ENCODE measurements around the gene DUXB.

DUXB gene

DNA sequence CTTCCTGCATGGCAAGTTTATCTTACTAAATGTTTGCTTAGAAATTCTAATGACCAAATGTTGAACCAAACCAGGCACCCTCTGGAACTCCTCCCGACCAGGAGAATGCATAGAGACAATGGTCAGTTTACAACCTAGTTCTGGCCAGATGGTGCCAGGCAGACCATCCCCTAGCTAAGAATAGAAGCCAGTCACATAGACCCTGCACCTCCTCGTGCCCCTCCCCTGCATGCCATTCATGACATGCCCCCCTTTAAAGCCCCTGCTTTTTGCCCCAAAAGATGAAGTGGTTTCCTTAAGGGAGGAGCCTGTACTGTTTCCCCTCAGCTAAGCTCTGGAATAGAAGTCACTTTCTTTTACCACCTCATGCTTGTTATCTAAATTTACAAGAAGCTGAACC, 31.6 kb upstream of the DUXB start:
- TF ChIP-seq, protein P1, sequence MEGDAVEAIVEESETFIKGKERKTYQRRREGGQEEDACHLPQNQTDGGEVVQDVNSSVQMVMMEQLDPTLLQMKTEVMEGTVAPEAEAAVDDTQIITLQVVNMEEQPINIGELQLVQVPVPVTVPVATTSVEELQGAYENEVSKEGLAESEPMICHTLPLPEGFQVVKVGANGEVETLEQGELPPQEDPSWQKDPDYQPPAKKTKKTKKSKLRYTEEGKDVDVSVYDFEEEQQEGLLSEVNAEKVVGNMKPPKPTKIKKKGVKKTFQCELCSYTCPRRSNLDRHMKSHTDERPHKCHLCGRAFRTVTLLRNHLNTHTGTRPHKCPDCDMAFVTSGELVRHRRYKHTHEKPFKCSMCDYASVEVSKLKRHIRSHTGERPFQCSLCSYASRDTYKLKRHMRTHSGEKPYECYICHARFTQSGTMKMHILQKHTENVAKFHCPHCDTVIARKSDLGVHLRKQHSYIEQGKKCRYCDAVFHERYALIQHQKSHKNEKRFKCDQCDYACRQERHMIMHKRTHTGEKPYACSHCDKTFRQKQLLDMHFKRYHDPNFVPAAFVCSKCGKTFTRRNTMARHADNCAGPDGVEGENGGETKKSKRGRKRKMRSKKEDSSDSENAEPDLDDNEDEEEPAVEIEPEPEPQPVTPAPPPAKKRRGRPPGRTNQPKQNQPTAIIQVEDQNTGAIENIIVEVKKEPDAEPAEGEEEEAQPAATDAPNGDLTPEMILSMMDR (IDR thresholded peaks at IDR 0.05; ENCODE audit: low read depth, low read length), result no peak
- H3K4me3 ChIP-seq (ENCODE audit: low read depth, low read length), result no peak overlapping the region

DNA sequence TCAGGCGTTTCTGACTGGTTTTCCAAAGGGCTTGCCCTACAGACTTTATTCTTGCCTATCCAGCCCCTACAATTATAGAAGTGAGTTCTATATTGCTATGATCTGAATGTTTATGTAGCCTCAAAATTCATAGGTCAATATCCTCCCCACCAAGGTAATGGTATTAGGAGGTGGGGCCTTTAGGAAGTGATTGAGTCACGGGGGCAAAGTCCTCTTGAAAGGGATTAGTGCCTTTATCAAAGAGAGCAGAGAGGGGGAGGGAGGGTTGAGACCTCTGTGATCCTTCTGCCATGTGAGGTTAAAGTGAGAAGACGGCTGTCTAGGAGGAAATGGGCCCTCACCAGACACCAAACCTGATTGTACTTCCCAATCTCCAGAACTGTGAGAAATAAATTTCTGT, 26.0 kb upstream of the DUXB start:
- no peak overlapping the region for H3K4me3 ChIP-seq (ENCODE audit: low read depth, low read length)
- TF ChIP-seq, protein P1 (IDR thresholded peaks at IDR 0.05; ENCODE audit: low read depth, low read length), result no peak

GRCh38 chr16:75726390-75726789, 25.1 kb upstream of the DUXB start, which contains the start of gene CPHXL:
Gene CPHXL (minus strand): TSS chr16:75726490. CDS start chr16:75726442, 48 bp downstream.
- no peak within 1 kb of the TSS for H3K4me3 ChIP-seq (ENCODE audit: low read depth, low read length)
- TF ChIP-seq, protein P1 (IDR thresholded peaks at IDR 0.05; ENCODE audit: low read depth, low read length), result no peak

- TF ChIP-seq, protein P1 (IDR thresholded peaks at IDR 0.05; ENCODE audit: low read depth, low read length), result no peak
- H3K4me3 ChIP-seq (ENCODE audit: low read depth, low read length), result no peak overlapping the region
Observed at GRCh38 chr16:75718452-75718851, 17.2 kb upstream of the DUXB start.

GRCh38 chr16:75714661-75715060, 13.4 kb upstream of the DUXB start:
- H3K4me3 ChIP-seq (ENCODE audit: low read depth, low read length), result no peak overlapping the region
- TF ChIP-seq, protein P1 (IDR thresholded peaks at IDR 0.05; ENCODE audit: low read depth, low read length), result no peak

DNA sequence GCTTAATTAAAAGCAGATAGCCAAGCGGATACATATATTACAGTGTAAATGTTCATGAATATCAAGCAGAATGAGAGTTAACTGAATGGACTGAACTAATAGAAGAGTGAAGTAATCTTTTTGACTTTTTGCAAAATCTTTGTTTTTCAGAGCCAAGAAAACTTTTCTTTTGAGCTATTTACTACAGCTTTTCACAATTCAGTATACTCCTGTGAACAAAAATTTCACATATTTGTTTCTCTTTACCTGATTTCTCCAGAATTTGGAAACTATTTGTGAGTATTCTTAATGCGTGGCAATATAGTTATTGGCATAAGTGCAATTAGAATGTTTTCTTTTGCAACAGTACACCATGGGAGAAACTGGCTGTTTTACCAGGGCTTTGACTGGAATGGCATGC, 9.1 kb upstream of the DUXB start:
- no peak overlapping the region for H3K4me3 ChIP-seq (ENCODE audit: low read depth, low read length)
- TF ChIP-seq, protein P1 (IDR thresholded peaks at IDR 0.05; ENCODE audit: low read depth, low read length), result no peak

DNA sequence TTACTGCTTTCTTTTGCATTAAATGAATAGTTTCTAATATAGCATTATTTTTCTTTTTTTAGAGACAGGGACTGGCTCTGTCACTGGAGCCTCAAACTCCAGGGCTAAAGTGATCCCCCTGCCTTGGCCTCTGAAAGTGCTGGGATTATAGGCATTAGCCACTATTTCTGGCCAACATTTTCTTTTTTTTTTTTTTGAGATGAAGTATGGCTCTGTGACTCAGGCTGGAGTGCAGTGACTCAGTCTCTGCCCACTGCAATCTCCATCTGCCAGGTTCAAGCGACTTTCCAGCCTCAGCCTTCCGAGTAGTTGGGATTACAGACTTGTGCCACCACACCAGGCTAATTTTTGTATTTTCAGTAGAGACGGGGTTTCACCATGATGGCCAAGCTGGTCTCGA, 2.0 kb upstream of the DUXB start:
- no peak overlapping the region for H3K4me3 ChIP-seq (ENCODE audit: low read depth, low read length)
- TF ChIP-seq, protein P1 (IDR thresholded peaks at IDR 0.05; ENCODE audit: low read depth, low read length), result no peak
